ENCODE results near the gene DNAJB7.
"Not testable (repeated sequence)": the region's sequence is repeated elsewhere in the genome, so short reads cannot be mapped to it uniquely, and the experiment has no call there.

Gene DNAJB7

GRCh38 chr22:40844951-40845350 lies 17.0 kb downstream of the DNAJB7 start:
- no peak for DNase-seq (ENCODE audit: low read depth)

DNA sequence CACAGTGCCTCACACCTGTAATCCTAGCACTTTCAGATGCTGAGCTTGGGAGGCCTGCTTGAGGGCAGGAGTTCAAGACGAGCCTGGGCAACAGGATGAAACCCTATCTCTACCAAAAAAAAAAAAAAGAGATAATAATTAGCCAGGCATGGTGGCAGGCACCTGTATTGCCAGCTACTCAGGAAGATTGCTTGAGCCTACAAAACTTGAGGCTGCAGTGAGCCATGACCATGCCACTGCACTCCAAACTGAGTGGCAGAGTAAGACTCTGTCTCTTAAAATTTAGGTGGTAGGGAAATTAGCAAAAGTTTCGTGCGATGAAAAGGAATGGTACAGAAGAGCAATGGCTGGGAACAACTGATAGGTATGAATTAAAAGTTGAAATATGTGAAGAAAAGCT lies 23.4 kb downstream of the DNAJB7 start:
- DNase-seq (ENCODE audit: low read depth) = no peak

DNA sequence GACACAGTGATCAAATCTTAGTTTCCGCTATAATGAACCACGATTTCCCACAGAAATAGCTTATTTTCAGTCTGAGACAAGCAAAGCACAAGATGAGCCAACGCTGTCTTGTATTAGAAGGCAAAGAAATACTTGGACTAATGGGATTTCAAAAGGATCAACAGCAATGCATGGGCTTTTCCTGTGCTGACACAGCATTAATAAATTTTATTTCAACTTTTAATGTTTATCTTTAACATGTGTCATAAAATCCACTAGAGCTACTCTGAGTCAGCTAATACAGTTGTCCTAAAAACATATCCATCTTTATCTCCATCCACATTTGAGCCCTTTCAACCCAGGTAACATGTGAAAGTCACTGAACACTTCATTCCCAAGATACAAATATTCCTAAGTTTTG lies 27.3 kb downstream of the DNAJB7 start:
- DNase-seq (ENCODE audit: low read depth) = no peak

DNA sequence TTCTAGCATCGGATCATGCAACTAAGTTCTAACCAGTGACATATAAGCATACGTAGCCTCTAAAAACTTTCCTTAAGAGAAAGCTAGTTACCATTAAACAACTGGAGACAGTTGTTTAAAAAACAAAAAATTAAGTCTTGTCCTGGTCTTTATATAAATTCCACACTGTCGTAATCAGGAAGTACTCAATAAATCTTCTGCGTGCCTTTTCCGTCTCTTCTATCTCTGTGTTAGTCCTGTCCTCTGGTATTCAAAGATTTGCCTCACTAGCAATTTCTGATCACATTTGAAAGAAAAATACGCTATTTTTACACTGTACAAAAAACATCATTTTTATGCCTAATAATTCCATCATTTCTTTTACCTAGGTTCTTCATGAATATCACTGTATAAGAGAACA lies 32.8 kb downstream of the DNAJB7 start:
- no peak for DNase-seq (ENCODE audit: low read depth)

- no peak for DNase-seq (ENCODE audit: low read depth)
Measured at GRCh38 chr22:40826984-40827741, 34.8 kb downstream of the DNAJB7 start.

- DNase-seq (ENCODE audit: low read depth) = not testable (repeated sequence)
Measured at GRCh38 chr22:40826292-40826691, 35.6 kb downstream of the DNAJB7 start.

DNA sequence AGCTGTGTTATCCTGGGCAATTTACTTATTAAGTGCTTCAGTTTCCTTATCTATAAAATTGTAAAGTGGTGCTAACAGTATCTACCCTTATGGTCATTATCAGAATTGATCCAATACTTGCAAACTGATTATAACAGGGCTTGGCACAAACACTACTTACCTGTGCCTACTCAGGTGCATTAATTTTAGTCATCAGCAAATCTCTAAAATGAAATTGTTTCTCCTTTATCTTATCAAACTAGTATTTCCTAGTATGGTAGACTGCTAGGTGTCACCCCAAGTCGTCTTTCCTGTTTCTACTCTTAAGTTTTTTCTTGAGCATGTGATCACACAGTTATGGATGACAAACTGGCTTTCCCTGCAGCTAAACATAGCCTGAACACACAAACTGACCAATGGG lies 38.5 kb downstream of the DNAJB7 start:
- no peak for DNase-seq (ENCODE audit: low read depth)

- DNase-seq (ENCODE audit: low read depth) = no peak
Measured at GRCh38 chr22:40819599-40820140, 42.2 kb downstream of the DNAJB7 start.

- peak; percentile 85 for DNase-seq (ENCODE audit: low read depth)
Measured at GRCh38 chr22:40818747-40819598, 42.9 kb downstream of the DNAJB7 start, which contains the start of gene SLC25A17. TSS of gene SLC25A17 (minus strand) at chr22:40819346. CDS start at chr22:40819248, 98 bp downstream.

DNA sequence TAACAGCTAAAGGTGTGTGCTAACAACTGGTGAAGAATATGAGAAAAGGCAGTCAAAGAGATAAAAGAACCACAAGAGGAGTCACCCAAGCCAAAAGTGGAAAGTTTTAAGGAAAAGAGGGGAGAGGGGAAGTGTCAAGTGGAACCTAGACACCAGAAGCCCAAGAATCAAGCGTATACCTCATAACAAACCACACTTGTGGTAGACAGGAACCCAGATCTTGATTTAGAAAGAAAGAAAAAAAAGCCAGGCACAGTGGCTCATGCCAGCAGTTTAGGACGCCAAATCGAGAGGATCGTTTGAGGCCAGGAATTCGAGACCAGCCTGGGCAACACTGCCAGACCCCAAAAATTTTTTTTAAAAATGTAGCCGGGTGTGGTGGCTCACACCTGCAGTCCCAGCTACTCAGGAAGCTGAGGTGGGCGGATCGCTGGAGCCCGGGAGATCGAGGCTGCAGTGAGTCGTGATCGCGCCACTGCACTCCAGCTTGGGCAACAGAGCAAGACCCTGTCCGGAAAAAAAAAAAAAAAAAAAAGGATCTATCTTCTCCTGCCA lies 43.6 kb downstream of the DNAJB7 start:
- DNase-seq (ENCODE audit: low read depth) = no peak

- DNase-seq (ENCODE audit: low read depth) = no peak
Measured at GRCh38 chr22:40817737-40818136, 44.2 kb downstream of the DNAJB7 start.

DNA sequence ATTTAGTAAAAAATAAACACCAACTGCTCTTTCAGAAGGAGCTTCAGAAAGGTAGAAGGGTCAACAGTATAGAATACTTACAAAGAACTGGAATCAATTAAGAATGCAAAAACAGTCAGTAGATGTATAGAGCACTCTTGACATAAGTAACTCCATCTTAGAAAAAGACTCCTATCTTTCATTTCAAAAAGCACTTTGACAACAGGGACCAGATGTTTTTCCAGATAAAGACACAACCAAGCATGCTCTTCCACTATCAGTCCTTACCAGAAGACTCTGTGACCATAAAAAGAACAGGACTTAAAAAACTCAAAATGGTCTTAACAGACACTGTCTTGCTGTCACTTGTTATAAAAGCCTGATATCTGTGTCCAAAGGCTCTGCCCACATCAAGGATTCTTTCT lies 48.0 kb downstream of the DNAJB7 start:
- DNase-seq (ENCODE audit: low read depth) = no peak

Data from stimulated activated CD8-positive, alpha-beta memory T cell treated with anti-CD3 and anti-CD28 coated beads, Interleukin-4, amount 100 ng/mL, for 24 hours (primary cell).